AG09319 (cell line): ENCODE data around the gene GCG.

Experiments
- DNase-seq: peaks from one replicate; pipeline ENCODE4 v3.0.0-alpha.2; 2010; ENCODE audit warnings: low read depth; ENCODE audit errors: extremely low read depth
- TF ChIP-seq, protein P1 (sequence below): IDR thresholded peaks from 2 replicates; pipeline ENCODE4 v1.5.1; 2011; ENCODE audit warnings: low read depth, mild to moderate bottlenecking, inconsistent platforms, low read length, moderate library complexity

GCG gene

DNA sequence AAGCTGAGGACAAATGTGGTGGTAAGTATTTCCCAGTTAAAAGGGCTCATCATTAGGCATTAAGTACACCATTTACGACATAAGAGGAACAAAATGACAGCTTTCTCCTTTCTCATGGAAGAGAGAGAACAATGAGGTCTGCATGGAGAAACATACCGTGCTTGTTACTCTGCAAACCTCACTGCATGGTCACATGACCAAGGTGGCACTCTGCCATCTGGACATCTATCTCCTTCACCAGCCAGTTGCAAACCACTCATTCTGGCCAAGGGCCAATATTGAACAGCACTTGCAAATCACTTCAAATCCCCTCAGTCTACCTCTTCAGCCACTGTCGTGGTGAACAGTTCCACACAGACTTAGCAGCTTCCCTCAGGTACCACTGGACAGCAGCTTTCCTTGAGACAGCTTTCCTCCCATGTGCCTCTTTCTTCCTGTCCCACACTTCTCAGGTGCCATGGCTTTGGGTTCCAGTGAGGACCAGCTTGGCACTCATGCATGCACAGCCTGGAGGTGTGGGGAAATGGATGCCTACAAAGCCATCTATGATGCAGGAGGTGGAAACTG lies 48.5 kb downstream of the GCG start:
- DNase-seq, result no peak
- TF ChIP-seq, protein P1, sequence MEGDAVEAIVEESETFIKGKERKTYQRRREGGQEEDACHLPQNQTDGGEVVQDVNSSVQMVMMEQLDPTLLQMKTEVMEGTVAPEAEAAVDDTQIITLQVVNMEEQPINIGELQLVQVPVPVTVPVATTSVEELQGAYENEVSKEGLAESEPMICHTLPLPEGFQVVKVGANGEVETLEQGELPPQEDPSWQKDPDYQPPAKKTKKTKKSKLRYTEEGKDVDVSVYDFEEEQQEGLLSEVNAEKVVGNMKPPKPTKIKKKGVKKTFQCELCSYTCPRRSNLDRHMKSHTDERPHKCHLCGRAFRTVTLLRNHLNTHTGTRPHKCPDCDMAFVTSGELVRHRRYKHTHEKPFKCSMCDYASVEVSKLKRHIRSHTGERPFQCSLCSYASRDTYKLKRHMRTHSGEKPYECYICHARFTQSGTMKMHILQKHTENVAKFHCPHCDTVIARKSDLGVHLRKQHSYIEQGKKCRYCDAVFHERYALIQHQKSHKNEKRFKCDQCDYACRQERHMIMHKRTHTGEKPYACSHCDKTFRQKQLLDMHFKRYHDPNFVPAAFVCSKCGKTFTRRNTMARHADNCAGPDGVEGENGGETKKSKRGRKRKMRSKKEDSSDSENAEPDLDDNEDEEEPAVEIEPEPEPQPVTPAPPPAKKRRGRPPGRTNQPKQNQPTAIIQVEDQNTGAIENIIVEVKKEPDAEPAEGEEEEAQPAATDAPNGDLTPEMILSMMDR, result no peak

DNA sequence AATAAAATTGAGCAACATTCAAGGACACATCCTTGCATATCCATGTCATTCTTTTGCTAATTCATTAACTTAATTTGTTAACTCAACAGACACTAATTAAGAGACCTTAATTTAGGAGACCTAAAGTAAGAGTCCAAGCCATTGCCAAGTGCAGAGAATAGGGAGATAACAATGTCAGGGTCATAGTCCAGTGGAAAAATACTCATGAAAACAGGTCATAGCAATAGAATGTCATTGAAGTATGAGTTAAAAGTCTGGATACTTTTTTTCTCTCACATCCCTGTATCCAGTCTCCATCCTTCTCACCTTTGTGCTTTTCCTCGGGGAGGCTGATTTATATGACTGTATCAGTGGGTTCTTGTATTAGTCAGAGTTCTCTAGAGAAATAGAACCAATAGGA lies 51.5 kb downstream of the GCG start:
- TF ChIP-seq, protein P1, result no peak
- no peak for DNase-seq

DNA sequence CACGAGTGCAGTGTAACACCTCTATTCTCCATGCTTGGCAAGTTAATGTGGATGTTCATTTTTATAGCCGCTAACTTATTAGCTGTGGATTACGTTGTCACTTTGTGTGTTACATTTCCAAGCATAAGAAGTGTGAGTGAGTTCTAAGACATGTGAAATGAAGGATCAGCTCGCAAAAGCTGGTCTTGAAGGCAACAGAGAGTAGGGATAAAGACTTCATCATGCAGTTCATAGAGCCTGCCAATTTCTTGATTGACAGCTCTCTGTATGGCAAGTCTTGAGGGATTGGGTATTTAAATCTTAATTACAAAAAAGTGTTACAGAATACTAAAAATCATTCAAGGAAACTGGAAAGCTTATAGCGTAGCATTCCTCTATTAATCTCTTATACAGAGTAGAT lies 52.2 kb downstream of the GCG start:
- DNase-seq, result no peak
- TF ChIP-seq, protein P1, result no peak
